Bone marrow (tissue), 2 donors: ENCODE results near the gene HVCN1.
"Not testable (repeated sequence)": the region's sequence is repeated elsewhere in the genome, so short reads cannot be mapped to it uniquely, and the experiment has no call there.

Source experiments
- DNase-seq, 2 donors: peaks; one replicate each; lab custom pipeline; 2025; lab: John Stamatoyannopoulos, UW

The HVCN1 gene

DNA sequence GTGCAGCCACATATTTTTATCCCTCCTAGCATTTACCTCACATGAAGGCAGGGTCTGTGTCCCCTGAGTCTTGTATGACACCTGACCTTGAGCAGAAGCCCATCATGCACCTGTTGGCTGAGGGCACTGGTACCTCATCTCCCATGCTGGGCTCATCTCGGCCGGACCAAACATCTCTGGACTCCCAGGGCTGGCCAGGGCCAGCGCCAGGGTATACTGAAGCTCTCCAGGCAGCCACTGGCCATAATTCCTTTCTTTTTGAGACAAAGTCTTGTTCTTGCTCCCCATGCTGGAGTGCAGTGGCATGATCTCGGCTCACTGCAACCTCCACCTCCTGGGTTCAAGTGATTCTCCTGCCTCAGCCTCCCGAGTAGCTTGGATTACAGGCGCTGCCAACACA, 22.0 kb downstream of the HVCN1 start:
- DNase-seq, result no peak

DNA sequence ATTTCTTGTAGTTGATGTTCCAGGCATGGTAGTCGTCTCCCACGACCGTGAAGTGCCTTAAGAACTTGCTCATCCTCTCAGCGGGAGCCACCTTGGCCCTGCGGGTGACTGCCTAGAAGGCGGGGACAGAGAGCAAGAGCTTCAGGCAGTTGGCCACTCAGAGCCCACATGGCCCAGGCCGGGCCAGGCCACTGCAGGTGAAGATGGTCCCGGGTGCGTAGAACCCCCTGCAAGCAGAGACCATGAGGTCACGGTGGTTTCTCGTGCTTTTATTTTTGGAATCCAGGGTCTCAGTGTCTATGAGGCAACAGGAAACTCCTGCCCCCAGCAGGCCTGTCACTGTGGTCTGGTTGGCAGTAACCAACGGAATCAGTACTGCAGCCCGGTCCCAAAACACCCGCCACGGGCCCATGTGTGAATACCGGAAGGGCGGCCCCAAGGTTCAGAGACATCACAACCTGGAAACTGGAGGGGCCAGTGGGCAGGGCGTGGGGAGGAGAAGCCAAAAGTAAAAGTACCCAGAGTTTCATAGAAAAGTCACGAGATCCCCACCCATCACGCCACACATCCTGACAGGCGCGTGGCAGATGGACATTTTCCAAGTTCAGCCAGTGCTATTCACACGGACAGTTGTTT, 27.5 kb downstream of the HVCN1 start:
- peak; percentile 7 to 73 for DNase-seq

DNA sequence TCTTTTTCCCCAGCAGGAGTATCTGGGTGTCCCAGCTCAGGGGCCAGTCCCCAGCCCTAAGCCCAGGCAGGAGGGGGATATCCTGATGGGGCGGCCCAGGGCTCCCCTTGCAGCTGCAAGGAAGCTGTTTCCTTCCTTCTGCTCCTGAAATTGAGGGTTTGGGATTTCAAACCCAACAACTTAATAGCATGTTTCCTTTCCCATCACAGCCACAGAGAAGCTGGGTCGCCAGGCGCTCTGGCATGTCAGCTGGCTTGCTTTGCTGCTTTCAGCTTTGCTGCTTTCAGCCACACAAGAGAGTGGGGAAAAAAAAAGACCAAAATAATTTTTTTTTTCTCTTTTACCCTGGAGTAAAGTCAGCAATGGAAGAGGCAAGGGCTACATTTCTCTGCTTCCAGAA, 30.0 kb downstream of the HVCN1 start:
- no peak for DNase-seq

DNA sequence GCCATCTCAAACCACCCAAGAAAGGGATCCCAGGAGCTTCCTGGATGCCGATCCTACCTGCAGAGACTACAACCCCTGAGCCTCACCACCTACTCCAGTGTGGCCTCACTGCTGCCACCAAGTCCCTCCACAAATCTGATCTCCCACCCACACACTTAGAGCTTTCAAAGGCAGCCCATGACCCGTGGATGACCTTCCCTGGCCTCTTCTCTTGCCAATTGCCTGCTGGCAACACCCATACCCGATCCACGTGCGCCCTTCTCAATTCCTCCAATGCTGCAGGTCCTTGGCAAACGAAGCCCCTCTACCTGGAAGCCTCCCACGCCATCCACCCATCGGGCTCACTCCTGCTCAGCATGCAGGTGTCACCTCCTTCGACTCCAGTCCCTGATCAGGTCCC, 30.7 kb downstream of the HVCN1 start:
- DNase-seq, result no peak

DNA sequence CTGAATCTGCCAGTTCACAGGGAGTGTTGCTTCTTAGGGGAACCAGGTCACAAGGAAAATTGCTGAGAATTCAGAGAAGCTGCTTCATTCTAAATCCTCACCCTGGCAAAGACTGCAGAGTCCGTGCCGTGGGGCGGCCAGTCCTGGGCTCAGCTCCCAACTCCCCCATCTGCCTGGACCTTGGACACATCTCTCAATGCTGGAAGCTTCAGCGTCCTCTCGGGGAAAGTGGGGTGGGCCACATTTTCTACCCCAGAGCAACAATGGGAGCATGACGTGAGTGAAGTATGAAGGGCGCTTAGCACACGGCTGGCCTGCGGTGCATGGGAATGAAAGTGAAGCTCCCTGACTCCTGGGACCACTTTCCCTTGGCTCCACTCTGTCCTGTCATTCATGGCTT, 31.2 kb downstream of the HVCN1 start:
- no peak for DNase-seq

DNA sequence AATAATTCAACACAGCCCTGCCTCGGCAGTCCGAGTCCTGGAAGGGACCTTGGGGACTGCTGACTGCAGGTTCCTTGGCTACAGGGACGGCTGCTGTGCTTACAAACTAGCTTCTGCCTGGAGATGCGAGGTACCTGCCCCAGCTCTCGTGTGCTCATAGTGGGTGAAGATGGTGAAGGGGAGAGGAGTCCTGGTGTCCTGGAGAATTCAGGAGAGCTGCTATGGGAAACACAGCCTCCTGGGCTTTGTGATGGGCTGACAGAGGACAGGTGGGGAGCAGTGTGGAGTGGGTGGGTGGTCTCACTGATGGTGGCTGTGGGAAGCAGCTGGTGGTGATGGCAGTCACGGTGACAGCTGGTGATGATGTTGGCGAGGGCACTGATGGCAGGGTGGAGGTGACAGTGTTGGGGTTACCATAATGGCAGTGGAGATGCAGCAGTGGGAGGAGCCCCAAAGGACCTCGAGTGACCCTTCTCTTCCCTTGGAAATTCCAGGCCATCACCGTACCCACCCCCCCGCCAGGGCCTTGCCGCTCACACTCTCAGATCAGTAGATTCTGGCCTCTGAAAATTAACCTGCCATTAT, 32.8 kb downstream of the HVCN1 start:
- no peak for DNase-seq

DNA sequence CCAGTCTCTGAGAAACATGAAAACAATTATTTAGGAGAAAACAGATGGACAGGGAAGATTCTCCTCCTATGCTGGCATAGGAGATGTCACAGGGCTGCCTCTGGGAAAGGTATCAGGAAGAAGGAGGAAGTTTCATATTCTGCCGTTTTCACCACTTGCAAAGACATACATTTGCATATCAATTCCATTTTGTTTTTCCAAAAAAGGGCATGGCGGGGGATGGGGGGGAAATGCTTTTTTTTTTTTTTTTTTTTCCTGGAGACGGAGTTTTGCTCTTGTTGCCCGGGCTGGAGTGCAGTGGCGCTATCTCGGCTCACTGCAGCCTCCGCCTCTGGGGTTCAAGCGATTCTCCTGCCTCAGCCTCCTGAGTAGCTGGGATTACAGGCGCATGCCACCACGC, 34.7 kb downstream of the HVCN1 start:
- DNase-seq, result not testable (repeated sequence)

DNA sequence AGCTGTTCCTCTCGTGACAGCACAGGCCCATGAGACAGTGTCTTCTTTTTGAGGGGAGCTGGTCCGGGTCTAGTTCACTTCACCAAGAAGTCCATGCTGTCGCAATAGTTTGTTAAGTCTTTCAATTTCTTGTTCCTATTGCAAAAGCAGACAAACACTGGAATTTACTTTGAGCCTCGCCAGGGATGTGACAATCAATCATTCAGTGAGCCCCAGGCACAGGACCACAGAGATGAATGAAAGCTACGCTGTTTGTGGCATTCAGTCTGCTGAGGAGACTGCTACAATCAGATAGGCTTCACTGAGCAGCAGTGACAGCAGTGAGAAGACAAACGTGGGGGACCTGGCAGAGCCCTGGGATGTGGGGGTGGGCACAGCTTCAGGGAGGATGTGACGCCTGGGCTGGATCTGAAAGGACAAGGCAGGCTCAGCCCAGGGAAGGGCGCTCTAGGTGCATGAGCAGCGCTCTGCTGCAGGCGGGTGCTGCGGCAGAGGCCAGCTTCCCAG, 39.5 kb downstream of the HVCN1 start:
- no peak for DNase-seq

DNA sequence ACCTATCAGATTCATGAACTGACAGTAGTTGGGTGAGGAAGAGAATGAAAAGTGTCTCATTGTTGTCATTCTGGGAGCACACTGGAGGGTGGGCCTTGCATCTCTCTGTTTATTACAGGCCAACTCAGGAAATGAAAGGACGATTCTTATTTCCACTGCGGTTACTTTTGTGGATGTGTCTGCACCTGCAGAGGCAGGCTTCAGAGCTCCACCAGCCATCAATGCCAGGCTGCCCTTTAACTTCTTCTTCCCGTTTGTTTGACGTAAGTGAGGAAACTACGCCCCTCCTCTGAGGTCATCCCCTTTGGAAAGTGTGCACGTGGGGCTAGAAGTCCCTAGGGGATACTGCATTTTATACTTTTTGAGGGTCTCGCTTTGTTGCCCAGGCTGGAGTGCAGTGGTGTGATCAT, 41.3 kb downstream of the HVCN1 start:
- DNase-seq, result no peak

DNA sequence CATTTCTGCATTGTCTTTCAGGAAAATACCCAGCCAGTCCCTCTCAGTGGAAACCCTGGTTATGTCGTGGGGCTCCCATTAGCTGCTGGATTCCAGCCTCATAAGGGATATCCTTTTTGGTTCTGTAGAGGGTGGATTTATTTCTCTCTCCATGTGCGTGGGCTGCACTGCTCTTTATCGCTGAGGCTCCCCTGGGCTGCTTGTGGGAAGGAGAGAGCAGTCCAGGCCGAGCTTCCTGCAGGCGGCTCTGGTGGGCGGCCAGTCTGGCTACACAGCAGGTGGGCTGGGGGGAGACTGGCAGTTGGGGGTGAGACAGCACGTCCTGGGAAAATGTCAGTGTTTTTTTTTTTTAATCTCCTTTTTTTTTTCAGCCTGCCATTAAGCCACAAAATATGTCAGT, 47.4 kb downstream of the HVCN1 start:
- DNase-seq, result no peak

DNA sequence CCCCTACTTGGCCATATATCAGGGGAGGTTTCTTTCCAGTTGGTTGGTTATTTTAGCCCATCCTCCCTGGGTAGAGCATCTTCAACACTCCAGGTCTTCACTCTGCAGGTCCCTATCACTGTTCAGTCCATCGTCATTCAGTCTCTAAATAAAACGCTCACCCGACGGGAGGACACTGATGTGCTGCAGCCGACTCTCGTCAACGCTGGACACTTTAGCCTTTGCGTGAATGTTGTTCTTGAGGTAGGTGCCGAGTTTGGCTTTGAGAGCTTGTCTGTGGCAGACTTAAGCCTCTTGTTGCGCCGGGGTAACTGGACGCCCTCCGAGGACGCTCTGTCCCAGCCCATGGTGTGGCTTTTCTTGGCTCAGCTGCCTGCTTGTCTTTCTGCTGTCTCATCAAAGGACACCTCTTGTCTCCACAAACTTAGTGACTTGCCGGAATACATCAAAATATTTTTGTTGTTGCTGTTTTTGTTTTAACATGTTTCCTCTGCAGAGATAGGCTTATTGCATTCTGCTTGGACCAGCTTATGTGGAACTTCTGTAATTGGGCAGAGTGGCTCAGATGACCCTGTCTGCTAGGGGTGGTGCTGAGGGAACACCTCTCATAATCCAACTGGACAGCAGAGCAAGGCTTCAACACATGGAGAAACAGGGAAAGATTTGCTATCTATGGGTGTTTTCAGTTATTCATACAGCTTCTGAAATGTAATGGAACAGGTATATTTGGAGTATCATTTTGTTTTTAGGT, 48.5 kb downstream of the HVCN1 start:
- DNase-seq, result no peak

DNA sequence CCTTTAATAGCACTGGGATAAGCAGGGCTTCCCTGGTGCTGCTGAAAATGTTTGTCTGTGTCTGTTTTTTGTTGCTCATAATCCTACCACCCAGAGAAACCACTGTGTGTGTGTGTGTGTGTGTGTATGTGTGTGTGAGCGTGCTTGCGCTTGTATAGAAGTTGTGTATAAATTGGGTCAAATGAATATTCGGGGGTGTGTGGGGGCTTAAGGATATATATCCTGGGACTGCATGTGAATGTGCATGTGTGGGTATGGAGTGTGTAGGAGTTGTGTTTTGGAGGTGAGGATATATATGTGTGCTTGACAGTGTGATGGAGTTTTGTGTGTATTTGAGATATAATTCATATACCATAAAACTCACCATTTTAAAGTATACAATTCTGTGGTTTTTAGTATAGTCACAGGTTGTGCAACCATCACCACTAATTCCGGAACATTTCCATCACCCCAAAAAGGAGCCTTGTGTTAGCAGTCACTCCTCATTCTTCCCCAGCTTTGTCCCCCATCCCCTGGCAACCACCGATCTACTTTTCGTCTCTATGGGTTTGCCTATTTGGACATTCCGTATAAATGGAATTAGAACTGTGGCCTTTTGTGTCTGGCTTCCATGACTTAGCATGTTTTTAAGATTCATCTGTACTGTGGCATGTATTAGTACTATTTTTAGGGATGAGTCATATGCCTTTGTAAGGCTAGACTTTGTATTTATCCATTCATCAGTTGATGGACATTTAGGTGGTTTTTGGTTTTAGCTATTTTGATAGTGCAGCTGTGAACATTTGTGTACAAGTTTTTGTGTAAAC, 49.4 kb downstream of the HVCN1 start:
- peak; percentile 37 to 56 for DNase-seq

DNA sequence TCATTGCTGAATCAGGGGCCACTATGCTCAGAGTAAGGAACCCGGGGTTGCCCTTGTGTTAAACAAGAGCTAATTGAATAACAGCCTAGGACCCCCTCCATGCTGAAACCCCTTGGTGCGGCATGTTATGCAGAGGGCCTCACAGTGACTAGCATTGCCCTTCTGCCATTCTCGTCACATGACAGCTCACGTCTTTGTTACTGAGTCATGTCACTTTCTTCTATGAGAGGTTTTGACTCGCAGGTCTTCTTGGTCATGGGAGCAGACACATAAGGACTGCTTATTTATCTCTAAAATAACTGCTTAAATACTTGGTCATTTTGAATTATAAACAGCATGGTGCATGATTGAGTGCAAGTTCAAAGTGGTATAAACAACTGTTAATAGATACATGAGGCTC, 50.1 kb downstream of the HVCN1 start:
- DNase-seq, result no peak

DNA sequence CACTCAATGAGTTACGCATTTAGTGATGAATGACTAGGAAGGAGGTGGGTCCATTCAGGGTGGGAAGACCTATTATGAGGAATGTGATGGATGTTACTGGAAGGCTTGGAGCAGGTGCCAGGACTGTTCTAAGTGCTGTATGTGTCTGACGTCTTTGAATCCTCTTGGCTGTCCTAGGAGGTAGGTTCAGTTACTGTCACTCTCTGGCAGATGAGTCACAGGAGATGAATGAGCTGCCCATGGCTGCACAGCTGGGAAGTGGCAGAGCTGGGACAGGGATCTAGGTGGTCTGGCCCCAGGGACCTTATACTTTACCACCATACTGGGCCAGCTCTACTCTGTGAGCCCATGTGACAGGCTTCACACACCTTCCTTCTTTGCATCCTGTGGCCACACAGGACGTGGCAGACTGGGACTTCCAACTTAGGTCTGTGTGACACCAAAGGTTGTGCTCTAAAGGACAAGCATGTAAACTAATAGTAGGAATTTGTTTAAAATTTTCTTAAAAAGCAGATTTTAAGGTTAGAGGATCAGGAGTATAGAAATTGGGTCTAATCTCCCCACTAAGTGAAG, 51.0 kb downstream of the HVCN1 start:
- no peak for DNase-seq

DNA sequence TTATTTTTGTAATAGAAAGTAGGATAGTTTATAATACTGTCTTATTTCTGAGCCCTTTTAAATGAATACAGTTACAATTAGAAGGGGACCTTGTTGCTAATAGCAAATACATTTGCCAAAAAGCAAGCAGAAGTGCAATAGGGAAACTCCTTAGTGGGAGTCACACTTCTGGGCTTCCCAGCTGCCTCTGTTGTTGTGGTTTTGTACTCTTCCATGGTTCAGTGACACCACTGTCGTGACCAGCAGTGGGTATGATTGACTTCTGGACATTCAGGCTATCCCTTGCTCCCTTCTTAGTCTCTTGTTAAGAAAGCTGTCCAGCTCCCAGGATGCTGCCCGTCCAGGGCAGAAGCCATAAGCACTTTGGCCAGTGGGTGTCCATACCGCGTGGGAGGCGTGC, 52.4 kb downstream of the HVCN1 start:
- no peak for DNase-seq

DNA sequence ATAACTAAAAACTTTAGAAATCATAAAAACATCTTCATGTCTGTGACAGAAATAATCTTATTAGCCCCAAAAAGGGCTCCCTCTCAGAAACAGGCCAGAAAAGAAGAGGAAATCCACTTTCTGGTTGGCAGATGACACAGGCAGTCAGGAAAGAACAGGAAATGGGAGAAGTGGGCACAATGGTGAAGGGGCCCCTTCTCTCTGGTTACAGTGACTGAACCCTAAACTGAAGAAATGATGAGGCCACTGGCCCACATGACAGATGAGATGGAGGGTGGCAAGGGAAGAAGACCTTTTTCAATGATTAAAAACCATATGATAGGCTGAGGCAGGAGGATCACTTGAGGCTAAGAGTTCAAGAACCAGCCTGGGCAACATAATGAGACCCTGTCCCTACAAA, 53.9 kb downstream of the HVCN1 start:
- DNase-seq, result no peak

DNA sequence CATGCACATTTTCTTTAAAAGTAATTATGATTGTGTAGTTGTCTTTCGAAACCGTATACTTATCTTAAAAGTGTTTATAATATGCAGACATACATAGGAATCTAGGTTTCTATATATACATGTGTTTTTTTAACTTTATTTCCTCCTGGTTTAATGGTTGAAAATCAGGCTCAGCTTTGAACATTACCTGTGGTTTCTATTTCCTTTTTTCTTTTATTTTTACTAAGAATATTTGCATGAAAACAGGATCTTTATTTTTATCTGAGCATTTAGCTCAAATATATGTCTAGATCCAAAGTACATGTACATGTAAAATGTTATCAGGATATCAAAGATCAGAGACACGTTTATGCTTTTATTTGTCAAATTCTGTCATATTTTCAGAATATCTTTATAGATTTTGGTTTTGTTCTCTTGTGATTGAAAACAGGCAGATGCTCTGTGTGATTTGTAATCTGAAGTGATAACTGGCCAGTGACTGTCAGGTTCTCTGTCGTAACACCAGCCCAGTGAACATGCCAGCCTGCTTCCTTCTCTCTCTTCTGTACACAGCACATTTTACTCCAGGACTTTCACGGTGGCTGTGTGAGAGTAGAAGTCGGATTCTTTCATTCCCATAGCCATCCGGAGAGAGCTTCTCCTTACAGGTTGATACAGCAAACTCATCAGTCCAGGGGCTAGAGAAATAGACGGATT, 61.3 kb downstream of the HVCN1 start:
- DNase-seq, result no peak

DNA sequence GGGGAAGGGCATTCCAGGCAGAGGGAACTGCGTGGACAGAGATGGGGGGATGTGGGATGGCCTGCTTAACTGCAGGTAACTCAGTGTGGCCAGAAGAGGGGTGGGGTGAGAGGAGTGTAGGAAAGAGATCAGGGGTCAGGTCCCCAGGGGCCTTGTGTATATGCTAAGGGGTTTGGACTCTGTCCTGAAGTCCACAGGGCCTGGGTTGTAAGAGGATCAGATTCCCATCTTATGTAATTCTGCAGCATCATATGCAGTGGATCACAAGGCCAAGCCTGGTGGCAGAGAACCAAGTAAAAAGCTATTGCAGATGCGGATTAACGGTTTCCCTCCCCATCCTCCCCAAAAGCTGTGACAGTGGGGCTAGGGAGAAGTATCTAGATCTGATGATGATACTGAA, 66.3 kb downstream of the HVCN1 start:
- DNase-seq, result no peak

DNA sequence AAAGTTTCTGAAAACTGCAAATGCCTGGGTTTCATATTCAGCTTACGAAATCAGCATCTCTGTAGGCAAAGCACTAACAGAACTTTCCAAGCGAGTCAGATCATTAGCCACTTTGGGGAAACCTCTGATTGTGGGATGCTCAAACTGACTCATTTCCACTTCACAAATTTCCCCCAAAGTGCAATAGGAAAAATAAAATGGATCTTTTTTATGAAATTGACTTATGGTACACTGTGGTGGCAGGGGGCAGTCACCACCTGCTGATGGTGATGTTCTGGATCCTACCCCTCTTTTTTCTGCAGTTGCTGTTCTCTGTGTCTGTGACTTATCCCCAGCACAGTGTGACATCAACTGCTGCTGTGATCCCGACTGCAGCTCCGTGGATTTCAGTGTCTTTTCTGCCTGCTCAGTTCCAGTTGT, 69.4 kb downstream of the HVCN1 start:
- peak in 1 of 2 donors; percentile 14 for DNase-seq

DNA sequence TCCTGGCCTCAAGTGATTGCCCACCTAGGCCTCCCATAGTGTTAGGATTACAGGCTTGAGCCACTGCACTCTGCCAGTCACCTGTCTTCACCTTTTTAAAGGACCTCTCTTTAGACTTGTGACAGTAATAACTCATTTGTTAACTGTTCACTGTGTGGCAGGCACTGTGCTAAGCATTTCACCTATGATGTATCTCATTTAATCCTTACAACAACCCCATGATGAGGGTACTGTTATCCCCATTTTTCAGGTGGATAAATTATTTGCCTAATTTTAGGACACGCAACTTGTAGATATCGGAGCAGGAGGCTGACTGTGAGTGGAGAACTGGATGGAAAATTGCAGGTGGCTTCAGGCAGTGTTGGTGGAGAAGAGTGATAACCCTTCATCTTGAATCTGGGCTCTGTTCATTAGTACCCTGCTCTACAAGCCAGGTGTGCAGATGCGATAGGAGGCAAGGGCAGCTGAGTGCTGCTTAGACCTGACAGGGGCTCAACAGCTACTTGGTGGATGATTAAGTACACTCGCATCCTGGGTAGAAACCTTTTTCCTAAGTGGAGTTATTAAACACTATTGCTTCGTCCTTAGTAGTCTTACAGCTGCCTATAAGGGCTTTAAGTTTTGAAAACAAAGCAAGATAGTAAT, 72.3 kb downstream of the HVCN1 start:
- no peak for DNase-seq

DNA sequence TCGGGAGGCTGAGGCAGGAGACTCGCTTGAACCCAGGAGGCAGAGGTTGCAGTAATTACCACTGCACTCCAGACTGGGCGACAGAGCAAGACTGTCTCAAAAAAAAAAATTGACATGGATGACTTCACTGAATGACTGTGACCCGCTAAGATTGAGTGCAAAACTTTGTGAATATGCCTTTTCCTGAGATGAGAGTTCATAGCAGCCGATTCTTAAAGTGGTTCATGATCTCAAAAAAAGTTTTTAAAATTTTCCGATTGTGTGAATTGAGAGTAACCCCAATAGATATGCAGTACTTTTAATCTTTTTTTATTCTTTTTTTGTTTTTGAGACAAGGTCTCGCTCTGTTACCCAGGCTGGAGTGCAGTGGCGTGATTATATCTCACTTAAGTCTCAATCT, 73.7 kb downstream of the HVCN1 start:
- DNase-seq, result no peak
